ENCODE data around the gene FOXN1.

DNA sequence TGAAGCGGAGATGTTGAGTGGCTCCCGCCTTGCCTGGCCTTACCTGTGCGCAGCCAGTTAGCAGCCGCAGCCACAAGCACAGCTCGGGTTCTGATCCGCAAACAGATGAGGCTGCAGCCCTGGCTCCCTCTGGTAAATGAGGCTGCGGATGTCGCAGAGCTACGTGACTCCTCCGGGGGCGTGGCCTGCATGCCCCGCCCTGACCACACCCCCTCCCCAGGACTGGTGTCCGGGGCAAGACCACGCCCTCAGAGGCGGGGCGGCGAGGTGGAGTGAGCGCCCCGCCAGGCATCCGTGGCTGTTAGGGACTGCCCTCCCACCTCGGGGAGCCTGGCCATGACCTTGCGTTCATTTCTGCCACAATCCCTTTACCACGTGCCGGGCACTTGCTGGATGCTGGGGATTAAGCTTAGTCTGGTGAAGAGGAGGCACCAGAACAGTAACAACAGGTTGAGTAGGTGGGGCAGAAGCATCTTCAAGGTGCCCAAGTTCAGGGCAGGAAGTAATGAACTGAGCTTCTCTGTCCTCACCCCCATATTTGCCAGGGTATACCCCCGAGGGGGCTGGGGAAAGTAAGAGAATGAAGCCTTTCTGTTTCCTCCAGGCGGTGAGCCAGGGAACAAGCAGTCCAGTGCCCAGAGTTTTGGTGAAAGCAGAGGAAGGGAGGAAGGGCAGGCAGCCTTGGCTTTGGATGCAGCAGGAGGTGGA lies 70.8 kb downstream of the FOXN1 start, which contains the start of gene ALDOC:
- TF ChIP-seq, protein P1, sequence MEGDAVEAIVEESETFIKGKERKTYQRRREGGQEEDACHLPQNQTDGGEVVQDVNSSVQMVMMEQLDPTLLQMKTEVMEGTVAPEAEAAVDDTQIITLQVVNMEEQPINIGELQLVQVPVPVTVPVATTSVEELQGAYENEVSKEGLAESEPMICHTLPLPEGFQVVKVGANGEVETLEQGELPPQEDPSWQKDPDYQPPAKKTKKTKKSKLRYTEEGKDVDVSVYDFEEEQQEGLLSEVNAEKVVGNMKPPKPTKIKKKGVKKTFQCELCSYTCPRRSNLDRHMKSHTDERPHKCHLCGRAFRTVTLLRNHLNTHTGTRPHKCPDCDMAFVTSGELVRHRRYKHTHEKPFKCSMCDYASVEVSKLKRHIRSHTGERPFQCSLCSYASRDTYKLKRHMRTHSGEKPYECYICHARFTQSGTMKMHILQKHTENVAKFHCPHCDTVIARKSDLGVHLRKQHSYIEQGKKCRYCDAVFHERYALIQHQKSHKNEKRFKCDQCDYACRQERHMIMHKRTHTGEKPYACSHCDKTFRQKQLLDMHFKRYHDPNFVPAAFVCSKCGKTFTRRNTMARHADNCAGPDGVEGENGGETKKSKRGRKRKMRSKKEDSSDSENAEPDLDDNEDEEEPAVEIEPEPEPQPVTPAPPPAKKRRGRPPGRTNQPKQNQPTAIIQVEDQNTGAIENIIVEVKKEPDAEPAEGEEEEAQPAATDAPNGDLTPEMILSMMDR (conservative IDR thresholded peaks at IDR 0.05; ENCODE audit: low read length): no peak
- no peak for TF ChIP-seq EZH2phosphoT487 (IDR thresholded peaks at IDR 0.05; ENCODE audit: borderline replicate concordance)

Measured in Loucy (cell line).